Astrocyte of the hippocampus (primary cell): ENCODE data around the gene KMT2E.
"Not testable (repeated sequence)": the region's sequence is repeated elsewhere in the genome, so short reads cannot be mapped to it uniquely, and the experiment has no call there.

Experiments
- DNase-seq: peaks from one replicate; pipeline ENCODE4 v3.0.0; 2011; ENCODE audit warnings: low read depth, low spot score

The KMT2E gene

GRCh38 chr7:104983076-104983577 lies 30.9 kb upstream of the KMT2E start:
- no peak for DNase-seq

GRCh38 chr7:104983578-104984539 lies 30.1 kb upstream of the KMT2E start:
- DNase-seq, result peak; percentile 93

GRCh38 chr7:104984585-104985258 lies 29.3 kb upstream of the KMT2E start:
- no peak for DNase-seq

- DNase-seq, result no peak
These were observed 28.8 kb upstream of the KMT2E start for GRCh38 chr7:104985259-104985617.

- DNase-seq, result no peak
These were observed 27.3 kb upstream of the KMT2E start for GRCh38 chr7:104986628-104987259.

- DNase-seq, result not testable (repeated sequence)
These were observed 26.6 kb upstream of the KMT2E start for GRCh38 chr7:104987403-104987802.

- DNase-seq, result no peak
These were observed 23.0 kb upstream of the KMT2E start for GRCh38 chr7:104990983-104991382.

GRCh38 chr7:104992306-104992705 lies 21.7 kb upstream of the KMT2E start:
- DNase-seq, result no peak

- no peak for DNase-seq
These were observed 20.7 kb upstream of the KMT2E start for GRCh38 chr7:104993217-104993862.

- no peak for DNase-seq
These were observed 15.8 kb upstream of the KMT2E start for GRCh38 chr7:104998040-104998752.

- no peak for DNase-seq
These were observed 13.8 kb upstream of the KMT2E start for GRCh38 chr7:105000200-105000599.

- DNase-seq, result no peak
These were observed 13.1 kb upstream of the KMT2E start for GRCh38 chr7:105000927-105001336.

GRCh38 chr7:105001652-105002184 lies 12.3 kb upstream of the KMT2E start:
- DNase-seq, result no peak

- peak; percentile 82 for DNase-seq
These were observed 10.7 kb upstream of the KMT2E start for GRCh38 chr7:105003275-105003674.

- no peak for DNase-seq
These were observed 10.0 kb upstream of the KMT2E start for GRCh38 chr7:105003872-105004510.

GRCh38 chr7:105005006-105005405 lies 9.0 kb upstream of the KMT2E start:
- DNase-seq, result not testable (repeated sequence)

GRCh38 chr7:105005486-105005885 lies 8.5 kb upstream of the KMT2E start:
- not testable (repeated sequence) for DNase-seq

GRCh38 chr7:105006367-105007136 lies 7.5 kb upstream of the KMT2E start:
- peak; percentile 36 for DNase-seq

- no peak for DNase-seq
These were observed 6.7 kb upstream of the KMT2E start for GRCh38 chr7:105007298-105007697.
